H1 (cell line): ENCODE data around the gene NEMF. TPM values are rescaled to one million over a fixed set of nuclear protein-coding genes. Genes with fewer than 3 reads are reported as not detected.

Source experiments
- BACH1 ChIP-seq: IDR thresholded peaks from 2 replicates; pipeline ENCODE4 v1.6.1; 2012; ENCODE audit warnings: low read length, improper control_type of control experiment
- BCL11A ChIP-seq, 2 experiments: IDR thresholded peaks; one replicate each; pipeline ENCODE4 v1.6.1; 2011; ENCODE audit warnings: low read depth in 2 of 2, low read length in 2 of 2, mild to moderate bottlenecking in 2 of 2
- CBX8 ChIP-seq: fragments of 300-800, 300-1000 bp; sonication (generic); IDR thresholded peaks from 2 replicates; pipeline ENCODE4 v1.7.1; 2016; ENCODE audit warnings: low read depth, low read length, borderline replicate concordance
- CEBPB ChIP-seq: IDR thresholded peaks from 2 replicates; pipeline ENCODE4 v1.6.1; 2012; ENCODE audit warnings: low read depth, low read length
- EP300 ChIP-seq, 2 experiments: IDR thresholded peaks; 1 replicate in 1 of 2; 2 replicates in 1 of 2; pipeline ENCODE4 v1.6.1; 2011 to 2012; ENCODE audit warnings: low read depth in 2 of 2, low read length in 2 of 2, mild to moderate bottlenecking in 2 of 2, borderline replicate concordance in 1 of 2, inconsistent platforms in 1 of 2, moderate library complexity in 1 of 2
- GTF2F1 ChIP-seq: IDR thresholded peaks from 2 replicates; pipeline ENCODE4 v1.6.1; 2012; ENCODE audit warnings: low read depth, low read length, improper control_type of control experiment, borderline replicate concordance
- JUND ChIP-seq: IDR thresholded peaks from 2 replicates; pipeline ENCODE4 v1.6.1; 2011; ENCODE audit warnings: mild to moderate bottlenecking, improper control_type of control experiment, low read length
- KDM4A ChIP-seq: IDR thresholded peaks from one replicate; pipeline ENCODE4 v1.7.1; 2012; ENCODE audit warnings: low read depth, mild to moderate bottlenecking, moderate library complexity, low read length, inconsistent platforms; ENCODE audit not compliant: severe bottlenecking
- SP4 ChIP-seq: IDR thresholded peaks from 2 replicates; pipeline ENCODE4 v1.6.1; 2012; ENCODE audit warnings: low read length, inconsistent platforms
- SRF ChIP-seq: IDR thresholded peaks from 2 replicates; pipeline ENCODE4 v1.6.1; 2011; ENCODE audit warnings: mild to moderate bottlenecking, low read depth, low read length, moderate library complexity
- TAF7 ChIP-seq: optimal IDR thresholded peaks from 2 replicates; pipeline ENCODE3; 2011; ENCODE audit warnings: low read depth, mild to moderate bottlenecking, inconsistent platforms, low read length, moderate library complexity, borderline replicate concordance
- TCF12 ChIP-seq: IDR thresholded peaks from 2 replicates; pipeline ENCODE4 v1.6.1; 2011; ENCODE audit warnings: low read depth, mild to moderate bottlenecking, low read length
- polyA plus RNA-seq, 7 experiments: library from polyadenylated mRNA; depleted of rRNA in 3 of 7; stranded (reverse) in 5 of 7; unstranded in 2 of 7; fragments of >200 nt in 5 of 7; fragments of 200-250 nt in 2 of 7; gene quantifications; 1 replicate in 5 of 7; 2 replicates in 1 of 7; 4 replicates in 1 of 7; pipeline versions ENCODE4 v1.2.1 to v1.2.3, GENCODE V29; 2011 to 2013; ENCODE audit warnings: missing spikeins in 2 of 7, mixed read lengths in 2 of 7
- total RNA-seq: library from RNA; stranded (reverse); fragmentation: NEBNext Ultra II Directional; extraction: Animal tissue kit (Norgen Biotek cat#: 25700); gene quantifications from 2 replicates; pipeline ENCODE4 v1.2.1, GENCODE V29; 2021
- TF ChIP-seq, protein P1 (sequence below): fragments of 300-600 bp; sonication (generic); IDR thresholded peaks from 2 replicates; pipeline ENCODE4 v1.7.1; 2012; ENCODE audit warnings: low read length, moderate library complexity, mild to moderate bottlenecking, inconsistent platforms; ENCODE audit not compliant: insufficient replicate concordance

The NEMF gene
- total and polyA plus RNA-seq, 2 of the 8 experiments (the other 6 are each of a cell fraction or from before 2014, with no cell fraction given) = 8.3 to 45.5 TPM

DNA sequence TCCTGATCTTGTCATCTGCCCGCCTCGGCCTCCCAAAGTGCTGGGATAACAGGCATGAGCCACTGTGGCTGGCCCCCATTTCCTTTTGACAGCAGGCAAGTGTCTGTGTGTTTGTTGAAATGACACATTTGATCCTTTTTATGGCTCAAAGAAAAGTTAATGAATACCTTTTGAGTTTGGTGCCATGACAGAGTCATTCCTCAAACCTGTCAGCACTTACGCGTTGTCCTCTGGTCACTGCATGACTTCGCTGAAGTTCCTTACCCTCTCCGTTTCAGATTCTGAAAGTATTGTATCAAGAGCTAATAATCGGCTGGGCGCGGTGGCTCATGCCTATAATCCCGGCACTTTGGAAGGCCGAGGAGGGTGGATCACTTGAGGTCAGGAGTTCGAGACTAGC, 32.4 kb downstream of the NEMF start (continued):
- TF ChIP-seq, protein P1, sequence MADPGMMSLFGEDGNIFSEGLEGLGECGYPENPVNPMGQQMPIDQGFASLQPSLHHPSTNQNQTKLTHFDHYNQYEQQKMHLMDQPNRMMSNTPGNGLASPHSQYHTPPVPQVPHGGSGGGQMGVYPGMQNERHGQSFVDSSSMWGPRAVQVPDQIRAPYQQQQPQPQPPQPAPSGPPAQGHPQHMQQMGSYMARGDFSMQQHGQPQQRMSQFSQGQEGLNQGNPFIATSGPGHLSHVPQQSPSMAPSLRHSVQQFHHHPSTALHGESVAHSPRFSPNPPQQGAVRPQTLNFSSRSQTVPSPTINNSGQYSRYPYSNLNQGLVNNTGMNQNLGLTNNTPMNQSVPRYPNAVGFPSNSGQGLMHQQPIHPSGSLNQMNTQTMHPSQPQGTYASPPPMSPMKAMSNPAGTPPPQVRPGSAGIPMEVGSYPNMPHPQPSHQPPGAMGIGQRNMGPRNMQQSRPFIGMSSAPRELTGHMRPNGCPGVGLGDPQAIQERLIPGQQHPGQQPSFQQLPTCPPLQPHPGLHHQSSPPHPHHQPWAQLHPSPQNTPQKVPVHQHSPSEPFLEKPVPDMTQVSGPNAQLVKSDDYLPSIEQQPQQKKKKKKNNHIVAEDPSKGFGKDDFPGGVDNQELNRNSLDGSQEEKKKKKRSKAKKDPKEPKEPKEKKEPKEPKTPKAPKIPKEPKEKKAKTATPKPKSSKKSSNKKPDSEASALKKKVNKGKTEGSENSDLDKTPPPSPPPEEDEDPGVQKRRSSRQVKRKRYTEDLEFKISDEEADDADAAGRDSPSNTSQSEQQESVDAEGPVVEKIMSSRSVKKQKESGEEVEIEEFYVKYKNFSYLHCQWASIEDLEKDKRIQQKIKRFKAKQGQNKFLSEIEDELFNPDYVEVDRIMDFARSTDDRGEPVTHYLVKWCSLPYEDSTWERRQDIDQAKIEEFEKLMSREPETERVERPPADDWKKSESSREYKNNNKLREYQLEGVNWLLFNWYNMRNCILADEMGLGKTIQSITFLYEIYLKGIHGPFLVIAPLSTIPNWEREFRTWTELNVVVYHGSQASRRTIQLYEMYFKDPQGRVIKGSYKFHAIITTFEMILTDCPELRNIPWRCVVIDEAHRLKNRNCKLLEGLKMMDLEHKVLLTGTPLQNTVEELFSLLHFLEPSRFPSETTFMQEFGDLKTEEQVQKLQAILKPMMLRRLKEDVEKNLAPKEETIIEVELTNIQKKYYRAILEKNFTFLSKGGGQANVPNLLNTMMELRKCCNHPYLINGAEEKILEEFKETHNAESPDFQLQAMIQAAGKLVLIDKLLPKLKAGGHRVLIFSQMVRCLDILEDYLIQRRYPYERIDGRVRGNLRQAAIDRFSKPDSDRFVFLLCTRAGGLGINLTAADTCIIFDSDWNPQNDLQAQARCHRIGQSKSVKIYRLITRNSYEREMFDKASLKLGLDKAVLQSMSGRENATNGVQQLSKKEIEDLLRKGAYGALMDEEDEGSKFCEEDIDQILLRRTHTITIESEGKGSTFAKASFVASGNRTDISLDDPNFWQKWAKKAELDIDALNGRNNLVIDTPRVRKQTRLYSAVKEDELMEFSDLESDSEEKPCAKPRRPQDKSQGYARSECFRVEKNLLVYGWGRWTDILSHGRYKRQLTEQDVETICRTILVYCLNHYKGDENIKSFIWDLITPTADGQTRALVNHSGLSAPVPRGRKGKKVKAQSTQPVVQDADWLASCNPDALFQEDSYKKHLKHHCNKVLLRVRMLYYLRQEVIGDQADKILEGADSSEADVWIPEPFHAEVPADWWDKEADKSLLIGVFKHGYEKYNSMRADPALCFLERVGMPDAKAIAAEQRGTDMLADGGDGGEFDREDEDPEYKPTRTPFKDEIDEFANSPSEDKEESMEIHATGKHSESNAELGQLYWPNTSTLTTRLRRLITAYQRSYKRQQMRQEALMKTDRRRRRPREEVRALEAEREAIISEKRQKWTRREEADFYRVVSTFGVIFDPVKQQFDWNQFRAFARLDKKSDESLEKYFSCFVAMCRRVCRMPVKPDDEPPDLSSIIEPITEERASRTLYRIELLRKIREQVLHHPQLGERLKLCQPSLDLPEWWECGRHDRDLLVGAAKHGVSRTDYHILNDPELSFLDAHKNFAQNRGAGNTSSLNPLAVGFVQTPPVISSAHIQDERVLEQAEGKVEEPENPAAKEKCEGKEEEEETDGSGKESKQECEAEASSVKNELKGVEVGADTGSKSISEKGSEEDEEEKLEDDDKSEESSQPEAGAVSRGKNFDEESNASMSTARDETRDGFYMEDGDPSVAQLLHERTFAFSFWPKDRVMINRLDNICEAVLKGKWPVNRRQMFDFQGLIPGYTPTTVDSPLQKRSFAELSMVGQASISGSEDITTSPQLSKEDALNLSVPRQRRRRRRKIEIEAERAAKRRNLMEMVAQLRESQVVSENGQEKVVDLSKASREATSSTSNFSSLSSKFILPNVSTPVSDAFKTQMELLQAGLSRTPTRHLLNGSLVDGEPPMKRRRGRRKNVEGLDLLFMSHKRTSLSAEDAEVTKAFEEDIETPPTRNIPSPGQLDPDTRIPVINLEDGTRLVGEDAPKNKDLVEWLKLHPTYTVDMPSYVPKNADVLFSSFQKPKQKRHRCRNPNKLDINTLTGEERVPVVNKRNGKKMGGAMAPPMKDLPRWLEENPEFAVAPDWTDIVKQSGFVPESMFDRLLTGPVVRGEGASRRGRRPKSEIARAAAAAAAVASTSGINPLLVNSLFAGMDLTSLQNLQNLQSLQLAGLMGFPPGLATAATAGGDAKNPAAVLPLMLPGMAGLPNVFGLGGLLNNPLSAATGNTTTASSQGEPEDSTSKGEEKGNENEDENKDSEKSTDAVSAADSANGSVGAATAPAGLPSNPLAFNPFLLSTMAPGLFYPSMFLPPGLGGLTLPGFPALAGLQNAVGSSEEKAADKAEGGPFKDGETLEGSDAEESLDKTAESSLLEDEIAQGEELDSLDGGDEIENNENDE = no peak
- no peak for TF ChIP-seq CBX8
- TF ChIP-seq JUND = no peak
- TF ChIP-seq TCF12 = no peak
- TF ChIP-seq EP300 (IDR thresholded peaks at IDR 0.05; ENCODE audit: borderline replicate concordance in 1 of 2, low read depth in 2 of 2, low read length in 2 of 2) = no peak
- no peak for TF ChIP-seq SRF
- no peak for TF ChIP-seq GTF2F1
- no peak for TF ChIP-seq KDM4A
- no peak for TF ChIP-seq BACH1
- TF ChIP-seq CEBPB = no peak
- no peak for TF ChIP-seq SP4
- no peak for TF ChIP-seq BCL11A (IDR thresholded peaks at IDR 0.05; ENCODE audit: low read depth in 2 of 2, low read length in 2 of 2)
- no peak for TF ChIP-seq TAF7
